Esophagus muscularis mucosa (tissue), 4 donors: ENCODE measurements around the gene TXN. TPM values are rescaled to one million over a fixed set of nuclear protein-coding genes. Genes with fewer than 3 reads are reported as not detected.
"Not testable (repeated sequence)": the region's sequence is repeated elsewhere in the genome, so short reads cannot be mapped to it uniquely, and the experiment has no call there.

ENCODE experiments used
- DNase-seq: peaks from one replicate; pipeline ENCODE4 v3.0.0-alpha.2; 2017; ENCODE audit errors: extremely low spot score
- H3K27ac ChIP-seq, 4 donors: fragments of 200-600 bp; sonication (generic); replicated peaks in 1 of 4; 1 replicate in 3 of 4; 2 replicates in 1 of 4; pipeline ENCODE4 v1.5.1; 2016 to 2019; ENCODE audit warnings: mild to moderate bottlenecking in 1 of 4
- H3K27me3 ChIP-seq, 4 donors: fragments of 200-600 bp; sonication (generic); one replicate each; pipeline versions ENCODE4 v1.5.1 to v1.6.0; 2016 to 2019
- H3K36me3 ChIP-seq, 4 donors: fragments of 200-600 bp; sonication (generic); one replicate each; pipeline ENCODE4 v1.5.1; 2016 to 2019
- H3K4me1 ChIP-seq, 4 donors: fragments of 200-600 bp; sonication (generic); one replicate each; pipeline ENCODE4 v1.5.1; 2016 to 2019
- H3K4me3 ChIP-seq, 4 donors: fragments of 200-600 bp; sonication (generic); 1 replicate in 2 of 4; 2 replicates in 2 of 4; pipeline ENCODE4 v1.5.1; 2016 to 2019; ENCODE audit warnings: mild to moderate bottlenecking in 4 of 4, moderate library complexity in 1 of 4
- H3K9me3 ChIP-seq, 4 donors: fragments of 200-600 bp; sonication (generic); 1 replicate in 3 of 4; 2 replicates in 1 of 4; pipeline ENCODE4 v1.5.1; 2016 to 2019
- CTCF ChIP-seq, 3 experiments: fragments of 200-600 bp in 2 of 3; fragments of 450-650 bp in 1 of 3; sonication (generic) in 2 of 3; IDR thresholded peaks; one replicate each; pipeline ENCODE4 v1.5.1; 2017 to 2019; ENCODE audit warnings: antibody characterized with exemption in 3 of 3, mild to moderate bottlenecking in 2 of 3, moderate library complexity in 1 of 3
- EP300 ChIP-seq: sonication (generic); formaldehyde crosslinking; IDR thresholded peaks from one replicate; pipeline ENCODE4 v1.6.1; 2017; ENCODE audit warnings: antibody characterized with exemption
- POLR2A ChIP-seq: fragments of 450-650 bp; IDR thresholded peaks from one replicate; pipeline ENCODE4 v1.6.1; 2017; ENCODE audit warnings: antibody characterized with exemption, moderate library complexity, mild to moderate bottlenecking, low read depth
- POLR2AphosphoS5 ChIP-seq, 2 donors: sonication (generic); formaldehyde crosslinking; IDR thresholded peaks; one replicate each; pipeline ENCODE4 v1.6.1; 2017; ENCODE audit warnings: antibody characterized with exemption in 2 of 2
- WGBS: methylation state at CpG from one replicate; pipeline ENCODE4 v1.1.5; 2018; 5-methylcytosine and 5-hydroxymethylcytosine counted together
- intact Hi-C: fragments of 100-400 bp; cut with DNase I; formaldehyde crosslinking; loops from one replicate; pipeline ENCODE4 v1.15.1; 2023
- total RNA-seq, 4 donors: library from RNA; depleted of rRNA; stranded (reverse); fragments of >200 nt; gene quantifications; one replicate each; pipeline versions ENCODE4 v1.1.0 to v1.2.1, GENCODE V29; 2016

TXN gene
- total RNA-seq, 4 donors from 2014 or later = 158 to 213 (median 178) TPM

GRCh38 chr9:110207071-110207641 lies 49.2 kb downstream of the TXN start:
- H3K27me3 ChIP-seq = peaks cover 0 to 7% (median 0%) of the 10 kb centered on the region in 4 donors
- intact Hi-C loops = no loop called here
- no peaks in the 10 kb centered on the region for H3K4me1 ChIP-seq
- no peaks in the 10 kb centered on the region for H3K9me3 ChIP-seq
- no peak for DNase-seq
- WGBS = 49% methylated on average over 5 of the region's 6 CpGs
- H3K36me3 ChIP-seq = no peaks in the 10 kb centered on the region
- H3K27ac ChIP-seq = no peak overlapping the region
- no peak overlapping the region for H3K4me3 ChIP-seq
- TF ChIP-seq EP300 (no peak), POLR2A (no peak), CTCF (IDR thresholded peaks at IDR 0.05) (no peak), POLR2AphosphoS5 (IDR thresholded peaks at IDR 0.05) (no peak)

- no peak for DNase-seq
- WGBS = 55% methylated on average over 1 of the region's 1 CpG
- Histone ChIP-seq H3K9me3 (no peaks in the 10 kb centered on the region), H3K36me3 (no peaks in the 10 kb centered on the region), H3K27ac (no peak overlapping the region), H3K4me3 (no peak overlapping the region), H3K4me1 (no peaks in the 10 kb centered on the region), H3K27me3 (peaks cover 0 to 7% (median 0%) of the 10 kb centered on the region in 4 donors)
- TF ChIP-seq POLR2AphosphoS5 (IDR thresholded peaks at IDR 0.05) = no peak
- TF ChIP-seq POLR2A = no peak
- TF ChIP-seq CTCF (IDR thresholded peaks at IDR 0.05) = no peak
- TF ChIP-seq EP300 = no peak
- intact Hi-C loops = no loop called here
Measured at GRCh38 chr9:110206389-110206788, 49.9 kb downstream of the TXN start.

GRCh38 chr9:110205612-110206011 lies 50.7 kb downstream of the TXN start:
- H3K27me3 ChIP-seq, intact Hi-C loops, H3K27ac ChIP-seq, H3K4me1 ChIP-seq, DNase-seq, H3K9me3 ChIP-seq, H3K4me3 ChIP-seq, H3K36me3 ChIP-seq: not testable (repeated sequence)
- 83% methylated on average over 5 of the region's 5 CpGs for WGBS

GRCh38 chr9:110202232-110202631 lies 54.1 kb downstream of the TXN start:
- Histone ChIP-seq H3K4me1 (no peaks in the 10 kb centered on the region), H3K4me3 (no peak overlapping the region), H3K36me3 (no peaks in the 10 kb centered on the region), H3K9me3 (no peaks in the 10 kb centered on the region), H3K27me3 (peaks cover 0 to 4% (median 0%) of the 10 kb centered on the region in 4 donors), H3K27ac (no peak overlapping the region)
- intact Hi-C loops = no loop called here
- TF ChIP-seq CTCF (IDR thresholded peaks at IDR 0.05) (no peak), POLR2AphosphoS5 (IDR thresholded peaks at IDR 0.05) (no peak), POLR2A (no peak), EP300 (no peak)
- WGBS = 100% methylated on average over 6 of the region's 6 CpGs
- no peak for DNase-seq

GRCh38 chr9:110199643-110200042 lies 56.7 kb downstream of the TXN start:
- intact Hi-C loops = no loop called here
- WGBS = 92% methylated on average over 2 of the region's 2 CpGs

More at GRCh38 chr9:110199643-110200042, 56.7 kb downstream of the TXN start:
- Histone ChIP-seq H3K27me3 (no peaks in the 10 kb centered on the region), H3K27ac (no peak overlapping the region), H3K4me1 (no peaks in the 10 kb centered on the region), H3K4me3 (no peak overlapping the region), H3K9me3 (no peaks in the 10 kb centered on the region), H3K36me3 (no peaks in the 10 kb centered on the region)
- no peak for DNase-seq
- TF ChIP-seq CTCF (IDR thresholded peaks at IDR 0.05) = no peak
- TF ChIP-seq EP300 = no peak
- no peak for TF ChIP-seq POLR2A
- TF ChIP-seq POLR2AphosphoS5 (IDR thresholded peaks at IDR 0.05) = no peak
